HG03159 (cell line): ENCODE data around the gene ST7L.

Source experiments
- ATAC-seq: cut with Tn5 transposase; IDR thresholded peaks from one replicate; pipeline ENCODE4 v1.9.1; 2021; ENCODE audit warnings: mild to moderate bottlenecking, moderate library complexity; ENCODE audit not compliant: unreplicated experiment

Gene ST7L

DNA sequence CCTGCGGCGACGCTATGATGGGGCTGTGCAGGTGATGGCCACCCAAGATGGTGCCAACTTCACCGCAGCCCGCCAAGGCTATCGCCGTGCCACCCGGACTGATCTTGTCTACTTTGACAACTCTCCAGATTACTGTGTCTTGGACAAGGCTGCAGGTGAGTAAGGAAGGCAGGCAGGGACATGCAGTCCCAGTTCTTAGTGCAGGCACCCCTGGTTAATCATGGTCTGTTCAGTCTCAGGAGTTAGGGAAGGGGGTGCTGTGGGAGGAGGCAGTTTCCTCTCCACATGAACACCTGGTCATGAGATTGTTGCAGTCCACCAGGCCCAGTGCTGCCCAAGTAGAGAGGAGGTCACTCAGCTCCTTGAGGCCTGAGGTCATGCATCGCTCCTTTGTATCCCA lies 101.7 kb downstream of the ST7L start:
- no peak for ATAC-seq

DNA sequence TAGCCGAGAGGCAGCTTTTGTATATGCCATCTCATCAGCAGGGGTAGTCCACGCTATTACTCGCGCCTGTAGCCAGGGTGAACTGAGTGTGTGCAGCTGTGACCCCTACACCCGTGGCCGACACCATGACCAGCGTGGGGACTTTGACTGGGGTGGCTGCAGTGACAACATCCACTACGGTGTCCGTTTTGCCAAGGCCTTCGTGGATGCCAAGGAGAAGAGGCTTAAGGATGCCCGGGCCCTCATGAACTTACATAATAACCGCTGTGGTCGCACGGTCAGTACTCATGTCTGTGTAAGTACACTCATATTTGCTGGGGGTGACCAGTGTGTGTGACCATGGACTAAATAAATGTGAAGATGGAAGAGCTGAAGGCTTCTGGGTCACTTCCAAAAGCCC lies 102.8 kb downstream of the ST7L start:
- ATAC-seq, result no peak

DNA sequence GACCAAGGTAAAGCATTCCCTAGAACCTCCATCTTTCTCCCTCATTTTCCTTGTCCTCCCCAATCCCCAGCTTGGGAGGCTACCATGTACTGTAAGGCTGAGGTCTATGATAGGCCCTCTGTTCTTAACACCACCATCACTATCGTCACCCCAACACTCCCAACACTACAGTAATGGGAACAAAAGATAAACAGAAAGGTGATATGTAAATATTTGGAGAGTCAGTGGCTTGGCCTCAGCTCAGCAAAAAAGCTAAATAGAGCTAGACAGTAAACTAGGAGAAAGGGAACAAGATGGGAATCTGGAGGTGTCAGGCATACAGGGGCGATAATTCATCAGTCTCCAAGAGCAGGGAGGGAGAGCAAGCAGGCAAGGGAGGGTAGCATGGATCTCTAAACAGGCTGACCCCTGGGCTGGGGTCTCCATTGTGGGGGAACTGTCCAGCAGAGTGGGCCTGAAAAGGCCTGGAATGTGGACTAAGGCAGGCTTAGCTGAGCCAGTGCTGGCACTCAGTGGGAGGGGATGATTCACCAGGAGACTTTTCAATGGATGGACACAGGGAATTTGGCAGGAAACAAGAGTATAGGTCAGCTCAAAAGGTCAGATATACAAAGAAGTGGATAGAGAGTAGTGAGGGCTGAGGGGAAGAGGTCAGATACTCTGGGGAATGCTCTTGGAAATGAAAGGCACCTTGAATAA lies 103.5 kb downstream of the ST7L start:
- ATAC-seq, result no peak

DNA sequence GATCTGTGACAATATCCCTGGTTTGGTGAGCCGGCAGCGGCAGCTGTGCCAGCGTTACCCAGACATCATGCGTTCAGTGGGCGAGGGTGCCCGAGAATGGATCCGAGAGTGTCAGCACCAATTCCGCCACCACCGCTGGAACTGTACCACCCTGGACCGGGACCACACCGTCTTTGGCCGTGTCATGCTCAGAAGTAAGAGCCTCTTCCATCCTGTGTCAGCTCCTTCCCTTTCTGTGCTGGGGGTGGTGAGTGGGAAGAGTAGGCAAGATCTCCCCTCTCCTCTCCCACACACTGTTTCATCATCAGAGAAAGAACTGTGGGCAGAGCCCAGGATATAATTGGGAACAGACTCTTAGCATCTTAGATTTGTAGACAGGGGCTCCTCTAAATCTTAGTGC lies 104.0 kb downstream of the ST7L start:
- no peak for ATAC-seq

DNA sequence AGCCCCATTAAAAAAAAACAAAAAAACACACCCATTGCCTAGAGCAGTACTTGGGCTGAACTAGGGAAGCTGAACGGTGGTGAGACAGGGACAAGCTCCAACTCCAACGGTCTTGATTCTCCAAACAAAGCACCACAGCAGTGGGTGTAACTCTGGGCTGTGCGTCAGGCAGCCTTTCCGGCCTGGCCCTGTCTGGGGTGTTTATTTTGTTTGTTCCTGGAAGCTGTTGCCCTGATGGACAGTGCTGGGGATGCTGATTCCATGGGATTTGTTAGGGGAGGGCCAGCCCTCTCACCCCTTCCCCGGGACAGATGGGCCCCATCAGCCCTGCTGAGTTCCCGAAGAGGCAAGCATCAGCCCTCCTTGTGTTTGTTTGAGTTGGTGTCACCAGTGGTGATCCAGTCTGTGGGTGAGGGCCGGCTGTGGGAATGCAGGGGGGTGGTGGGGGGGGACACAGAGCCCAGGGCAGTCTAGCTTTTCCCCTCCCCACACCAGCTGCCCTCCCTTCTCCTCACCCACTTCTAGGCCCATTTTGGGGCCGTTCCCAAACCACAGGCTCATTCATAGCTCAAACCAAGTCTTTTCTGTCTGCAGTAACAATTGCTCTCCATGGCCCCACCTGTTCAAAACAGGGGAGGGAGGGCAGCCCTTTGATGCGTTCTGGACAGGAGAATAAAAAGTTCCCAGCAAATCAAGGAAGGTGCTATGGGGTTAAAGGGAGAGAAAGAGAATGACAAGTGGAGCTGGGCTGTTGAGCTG lies 105.7 kb downstream of the ST7L start:
- ATAC-seq, result no peak

DNA sequence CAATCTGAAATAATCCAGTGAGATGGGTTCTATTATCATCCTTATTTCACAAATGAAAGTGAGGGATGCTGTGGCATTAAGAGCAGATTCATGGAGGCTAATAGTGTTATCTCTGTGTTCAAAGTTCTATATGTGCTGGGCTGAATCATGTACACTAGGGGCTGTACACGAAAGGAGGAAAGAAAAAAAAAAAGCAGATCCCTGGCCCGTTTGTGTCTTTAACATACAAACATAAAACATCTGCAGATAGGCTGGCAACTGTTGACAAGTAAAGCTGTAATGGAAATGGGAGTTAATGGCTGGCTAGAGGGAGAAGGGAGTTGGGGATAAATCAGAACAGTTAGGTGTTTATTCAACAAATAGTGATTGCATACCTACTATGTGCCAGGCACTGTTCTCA lies 107.0 kb downstream of the ST7L start:
- no peak for ATAC-seq

DNA sequence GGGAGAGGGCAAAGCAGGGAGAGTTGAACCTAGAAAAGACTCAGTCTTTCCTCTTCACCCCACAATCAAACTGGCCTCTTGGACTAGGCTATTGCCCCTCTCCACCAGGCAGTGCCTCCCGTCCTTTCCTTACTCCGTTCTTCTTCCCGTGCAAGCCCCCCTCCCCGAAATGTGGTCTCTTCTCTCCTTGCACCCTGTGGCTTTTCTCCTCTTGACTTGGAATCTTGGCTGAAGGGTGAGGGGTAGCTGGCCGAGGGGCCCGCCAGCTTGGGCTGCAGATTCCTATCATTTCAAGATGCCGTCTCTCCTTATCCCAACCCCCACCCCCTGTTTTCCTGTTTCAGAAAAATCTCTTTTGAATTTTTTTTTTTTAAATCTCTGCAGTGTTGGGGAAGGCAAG lies 108.6 kb downstream of the ST7L start:
- ATAC-seq, result no peak

DNA sequence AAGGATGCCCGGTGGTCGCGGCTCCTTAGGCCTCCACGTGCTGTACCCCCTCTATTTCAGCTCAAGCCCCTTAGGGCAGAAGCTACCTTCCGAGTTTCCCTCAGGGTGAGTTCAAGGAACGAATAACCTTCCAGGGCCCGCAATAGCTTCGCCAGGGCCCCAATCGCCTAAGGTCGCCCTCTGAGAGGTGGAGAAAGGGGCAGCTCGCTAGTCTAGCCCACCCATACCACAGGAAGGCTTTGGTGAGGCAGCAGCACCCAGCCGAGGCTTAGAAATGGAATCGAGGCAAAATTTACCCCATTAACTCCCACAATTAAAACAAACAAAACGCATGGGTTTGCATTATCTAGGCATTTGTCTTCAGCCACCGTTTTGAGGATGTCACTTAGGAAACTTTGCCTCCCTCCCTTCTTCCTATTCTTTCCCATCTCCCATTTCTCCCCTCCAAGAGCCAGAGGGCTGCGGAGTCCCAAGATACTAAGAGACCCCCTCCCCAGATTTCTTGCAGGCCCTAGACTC lies 109.2 kb downstream of the ST7L start:
- ATAC-seq, result no peak

DNA sequence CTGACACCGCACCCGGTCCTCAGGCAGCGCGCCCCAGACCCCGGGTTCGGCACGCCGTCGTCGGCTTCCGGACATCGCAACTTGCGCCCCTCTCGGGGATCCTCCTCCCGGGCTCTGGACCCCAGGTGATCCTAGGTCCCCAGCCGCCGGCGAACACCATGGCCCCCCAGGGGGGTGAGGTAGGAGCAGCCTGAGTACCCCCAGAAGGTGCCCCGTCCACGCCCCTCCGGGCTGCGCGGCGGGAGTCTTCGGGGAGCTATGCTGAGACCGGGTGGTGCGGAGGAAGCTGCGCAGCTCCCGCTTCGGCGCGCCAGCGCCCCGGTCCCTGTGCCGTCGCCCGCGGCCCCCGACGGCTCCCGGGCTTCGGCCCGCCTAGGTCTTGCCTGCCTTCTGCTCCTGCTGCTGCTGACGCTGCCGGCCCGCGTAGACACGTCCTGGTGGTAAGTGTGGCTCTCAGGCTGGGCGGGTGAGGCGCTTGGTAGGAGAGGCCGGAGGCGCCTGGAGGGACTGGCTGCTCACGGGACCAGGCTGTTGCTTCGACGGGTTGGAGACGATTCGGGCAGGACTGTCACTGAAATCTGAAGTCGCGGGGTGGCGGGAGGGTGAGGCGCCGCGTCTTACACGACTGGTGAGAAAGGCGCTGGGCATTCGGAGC lies 109.8 kb downstream of the ST7L start:
- no peak for ATAC-seq

DNA sequence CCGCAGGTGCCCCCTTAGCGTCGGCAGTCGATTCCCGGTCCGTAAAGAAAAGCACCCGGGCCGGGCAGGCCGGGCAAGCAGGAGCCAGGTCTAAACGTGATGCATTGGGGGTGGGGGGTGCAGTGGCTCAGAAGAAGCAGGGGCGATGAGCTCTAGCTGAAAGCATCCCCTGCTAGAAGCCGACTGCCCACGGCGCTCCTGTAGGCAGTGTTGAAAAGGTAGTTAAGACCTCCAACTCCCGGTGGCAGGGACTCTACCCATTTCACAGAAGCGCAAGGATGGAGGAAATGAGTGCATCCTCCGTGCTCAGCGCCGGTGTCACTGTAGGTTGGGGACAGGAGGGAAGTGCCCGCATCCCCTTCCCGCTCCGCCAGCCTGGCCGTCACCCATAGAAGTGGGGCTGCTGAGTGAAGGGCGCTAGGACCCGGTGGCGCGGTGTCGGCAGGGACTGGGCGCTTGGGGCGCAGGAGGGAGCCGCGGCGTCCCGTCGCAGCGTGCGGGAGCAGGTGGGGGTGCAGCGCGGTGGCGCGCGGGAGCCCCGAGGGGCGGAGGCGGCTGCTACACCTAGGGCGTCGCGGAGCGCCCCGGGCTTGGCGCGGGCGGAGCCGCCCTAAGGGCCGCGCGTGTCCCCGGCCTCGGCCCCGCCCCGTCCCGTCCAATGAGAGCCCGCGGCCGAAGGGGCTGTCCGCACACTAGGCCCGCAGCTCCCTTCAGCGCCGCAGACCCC lies 110.5 kb downstream of the ST7L start, which contains the start of gene WNT2B:
WNT2B (plus strand) TSS at position 688 of the 727 bp plus-strand sequence. CDS start 298 bp downstream, outside the sequence.
- ATAC-seq, result no peak

DNA sequence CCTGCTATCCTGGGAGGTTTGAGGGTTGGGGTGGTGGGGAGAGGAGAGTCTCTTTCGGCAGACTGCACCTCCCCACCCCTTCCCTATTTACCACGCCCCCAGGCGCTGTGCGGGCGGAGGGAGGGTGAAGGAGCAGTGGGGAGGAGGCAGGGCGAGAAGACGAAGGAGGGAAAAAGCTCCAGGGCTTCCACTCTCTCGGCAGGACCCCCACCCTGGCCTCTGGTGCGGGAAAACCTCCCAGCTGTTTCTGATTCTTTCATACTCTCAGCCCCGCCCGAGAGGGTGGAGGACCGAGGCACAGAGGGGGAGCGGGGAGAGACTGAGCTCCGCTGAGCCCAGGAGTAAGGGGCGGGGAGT lies 111.0 kb downstream of the ST7L start:
- ATAC-seq, result no peak

DNA sequence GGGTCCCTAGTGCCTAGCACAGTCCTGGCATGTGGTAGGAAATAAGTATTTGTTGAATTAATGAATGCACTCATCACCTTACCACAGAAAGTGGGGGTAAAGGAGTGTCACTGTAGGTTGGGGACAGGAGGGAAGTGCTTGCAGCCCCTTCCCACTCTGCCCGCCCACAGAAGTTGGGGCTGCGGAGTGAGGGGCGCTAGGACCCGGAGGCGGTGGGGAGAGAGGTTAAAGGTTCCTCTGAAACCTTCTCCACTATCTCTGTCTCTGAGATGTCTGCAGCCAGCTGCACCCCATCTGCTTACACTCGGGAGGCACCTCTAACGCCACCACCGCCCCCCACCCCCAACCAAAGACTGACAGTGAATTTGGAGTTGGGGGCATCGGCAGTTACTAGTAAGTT lies 111.6 kb downstream of the ST7L start:
- ATAC-seq, result no peak

DNA sequence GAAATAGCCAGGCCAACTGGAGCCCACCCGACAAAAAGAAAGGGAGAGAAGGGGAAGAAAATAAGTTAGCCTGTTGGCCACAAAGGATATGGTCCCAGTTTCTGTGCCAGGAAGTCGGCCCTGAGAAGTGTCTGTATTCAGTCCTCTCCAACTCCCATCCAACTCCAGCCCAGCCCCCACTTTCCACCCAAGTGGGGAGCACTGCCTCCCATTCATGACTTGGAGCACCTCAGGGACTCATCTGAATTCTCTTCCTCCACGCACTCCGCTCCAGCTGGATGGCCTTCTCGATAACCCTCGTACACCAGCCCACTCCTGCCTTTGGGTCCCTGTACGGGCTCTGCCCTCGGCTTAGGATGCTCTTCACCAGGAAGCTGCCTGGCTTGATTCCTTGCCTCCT lies 112.2 kb downstream of the ST7L start:
- no peak for ATAC-seq

DNA sequence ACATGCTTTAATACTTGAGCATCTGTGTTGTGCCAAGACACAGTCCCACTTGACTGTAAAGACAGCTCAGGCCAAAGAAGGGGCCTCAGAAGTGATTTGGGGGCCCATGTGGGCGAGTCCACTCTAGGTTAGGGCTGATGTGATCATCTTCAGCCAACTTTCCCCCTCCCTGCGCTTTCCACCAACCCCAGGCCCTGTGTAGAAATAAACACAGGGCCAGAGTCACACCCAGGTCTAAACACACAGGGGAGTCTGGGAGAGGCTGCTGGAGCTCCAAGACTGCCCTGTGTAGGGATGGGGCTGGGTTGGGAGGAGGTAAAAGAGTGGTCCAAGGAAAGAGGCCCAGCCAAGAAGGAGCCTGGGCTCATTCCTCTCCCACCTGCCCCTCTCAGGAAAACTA lies 112.6 kb downstream of the ST7L start:
- no peak for ATAC-seq

DNA sequence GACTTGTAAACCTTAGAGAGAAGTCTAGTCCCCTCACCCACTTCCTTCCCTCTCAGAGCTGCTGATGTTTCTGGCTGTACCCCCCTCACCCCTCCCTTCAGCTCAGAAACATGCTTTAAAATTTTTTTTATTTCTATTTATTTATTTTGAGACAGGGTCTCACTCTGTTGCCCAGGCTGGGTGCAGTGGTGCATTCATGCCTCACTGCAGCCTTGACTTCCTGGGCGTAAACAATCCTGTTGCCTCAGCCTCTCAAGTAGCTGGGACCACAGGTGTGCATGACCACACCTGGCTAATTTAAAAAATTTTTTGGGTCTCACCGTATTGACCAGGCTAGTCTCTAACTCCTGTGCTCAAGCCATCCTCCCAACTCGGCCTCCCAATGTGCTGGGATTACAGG lies 113.1 kb downstream of the ST7L start:
- no peak for ATAC-seq

DNA sequence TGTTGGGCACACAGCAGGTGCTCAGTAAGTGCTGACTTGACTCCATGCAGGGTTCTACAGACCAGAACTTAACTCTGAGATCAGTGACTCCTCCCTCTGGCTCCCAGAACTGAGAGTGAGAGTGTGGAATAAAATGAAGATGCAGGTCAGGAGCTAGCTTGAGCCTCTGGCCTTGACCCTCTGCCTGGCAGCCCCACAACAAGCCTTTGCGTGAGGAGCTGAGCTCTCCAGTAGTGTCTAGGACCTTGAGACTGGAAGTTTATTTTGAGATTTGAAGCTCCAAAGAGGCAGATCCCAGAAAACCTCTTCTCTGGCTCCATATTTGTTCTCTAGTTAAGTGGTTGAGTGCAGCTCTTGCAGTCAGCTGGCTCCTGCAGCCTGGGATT lies 113.5 kb downstream of the ST7L start:
- ATAC-seq, result no peak

DNA sequence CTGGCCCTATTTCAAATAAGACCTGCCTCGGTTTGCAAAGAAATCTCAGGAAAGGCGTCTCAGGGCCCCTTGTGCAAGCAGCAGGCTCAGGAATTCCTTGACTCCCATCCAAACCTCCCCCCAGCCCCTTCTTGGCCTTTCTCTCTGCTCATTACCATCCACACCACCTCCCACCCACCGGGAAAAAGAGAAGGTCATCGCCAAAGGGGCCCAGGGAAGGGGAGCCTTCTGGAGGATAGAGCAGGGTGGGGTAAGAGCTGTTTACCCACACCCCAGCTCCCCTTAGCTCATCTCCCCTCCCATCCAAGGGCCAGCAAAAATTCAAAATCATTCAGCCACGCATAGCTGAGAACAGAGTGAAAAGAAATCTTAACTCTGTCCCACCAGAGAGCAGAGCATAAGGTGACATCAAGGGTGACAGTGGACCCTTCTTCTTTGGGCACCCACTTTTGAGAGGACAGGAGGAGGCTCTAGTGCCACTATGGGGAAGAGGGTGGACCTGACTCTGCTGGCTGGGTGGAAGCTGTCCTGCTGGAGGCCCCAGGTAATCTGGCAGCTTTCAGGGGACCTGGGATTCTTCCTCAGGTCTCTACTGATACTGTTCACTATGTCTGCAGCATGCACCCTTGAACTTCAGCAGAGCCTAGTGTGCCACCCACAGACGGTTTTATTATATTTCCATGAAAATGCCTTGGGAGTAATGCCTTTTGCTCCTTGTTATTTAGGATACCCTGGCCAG lies 114.1 kb downstream of the ST7L start:
- ATAC-seq, result no peak

DNA sequence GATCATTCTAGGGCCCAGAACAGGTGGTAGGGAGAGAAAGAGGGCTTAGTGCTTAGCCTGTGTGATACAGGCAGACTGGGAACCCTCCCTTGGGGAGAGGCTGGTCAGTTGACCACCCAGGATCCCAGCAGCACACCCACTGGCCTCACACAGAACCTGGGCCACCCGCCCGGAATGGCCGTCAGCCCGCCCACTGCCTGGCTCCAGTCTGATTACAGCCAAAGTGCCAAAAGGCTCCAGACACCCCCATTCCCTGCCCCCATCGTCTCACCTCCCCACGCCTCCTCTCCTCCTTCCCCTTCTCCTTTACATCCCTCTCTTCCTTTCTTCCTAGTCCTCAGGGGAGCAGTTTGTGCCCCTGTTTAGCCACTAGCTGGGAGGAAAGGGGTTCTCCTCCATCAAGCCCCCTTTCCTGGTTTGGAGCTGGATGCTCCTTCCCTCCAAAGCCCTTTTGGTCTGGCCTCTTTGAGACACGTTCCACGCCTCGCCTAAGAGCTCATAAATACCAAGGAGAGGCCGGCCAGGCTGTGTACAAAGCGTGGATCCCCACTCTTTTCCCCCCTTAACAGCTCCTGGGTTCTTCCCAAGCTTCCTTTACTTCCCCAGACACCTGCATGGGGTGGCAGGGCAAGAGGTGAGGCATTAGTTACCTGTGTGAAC lies 114.8 kb downstream of the ST7L start:
- no peak for ATAC-seq

DNA sequence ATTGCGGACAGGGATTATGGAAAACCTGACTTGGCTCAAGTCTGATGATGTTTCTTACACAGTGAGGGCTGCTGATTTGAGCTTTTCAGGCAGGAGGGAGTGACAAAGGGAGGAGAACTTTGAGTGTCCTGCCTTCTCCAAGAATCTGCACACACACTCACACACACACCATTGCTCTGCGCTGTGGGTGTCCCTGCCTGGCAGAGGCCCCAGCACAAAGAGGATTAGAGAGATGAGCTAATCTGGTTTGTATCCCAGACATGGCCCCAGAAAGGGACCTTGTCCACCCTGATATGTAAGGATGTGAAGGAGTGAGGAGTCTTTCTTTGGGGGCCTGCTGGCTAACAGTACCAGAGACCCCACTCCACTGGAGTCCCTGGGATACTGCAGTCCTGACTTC lies 116.1 kb downstream of the ST7L start:
- ATAC-seq, result no peak
